ENCODE results near the gene SCNN1A.

The SCNN1A gene

DNA sequence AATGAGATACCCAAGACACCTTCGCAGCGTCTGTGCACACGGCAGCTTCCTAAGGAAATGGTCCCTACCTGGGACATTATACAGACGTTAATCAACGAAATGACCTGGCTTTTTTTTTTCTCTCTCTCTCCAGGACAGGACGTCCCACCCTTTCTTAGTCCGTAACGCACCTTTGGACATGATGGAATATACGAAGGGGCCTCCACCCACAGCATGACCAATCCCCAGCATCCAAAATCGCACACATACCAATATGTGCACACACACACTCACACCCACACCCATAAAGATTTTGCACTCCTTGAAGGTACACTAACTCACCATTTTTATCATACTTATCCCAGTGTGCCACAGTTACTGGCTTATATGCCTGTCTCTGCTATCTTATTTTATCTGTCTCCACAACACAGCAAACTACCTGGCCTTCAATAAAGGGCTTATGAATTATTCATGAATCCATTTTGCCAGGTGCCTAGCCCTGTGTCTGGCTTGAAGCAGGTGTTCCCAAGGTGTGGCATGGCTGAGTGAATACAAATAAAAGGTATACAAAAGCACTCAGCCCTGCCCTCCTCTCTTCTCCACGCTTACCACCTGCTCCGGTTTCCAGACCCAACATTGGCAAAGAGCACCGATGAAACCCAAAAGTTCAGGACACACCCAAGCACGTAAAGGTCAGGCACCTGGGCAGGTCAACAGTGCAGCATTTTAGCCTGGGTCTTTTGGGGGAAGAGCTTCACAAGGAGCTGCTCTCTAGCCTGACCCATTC is 2.2 kb downstream of the SCNN1A start:
- no peak overlapping the region for H2BK5ac ChIP-seq (ENCODE audit: low read length)
- peak overlapping the region; percentile 17 for H3K4me2 ChIP-seq (ENCODE audit: low read length)
- DNase-seq = no peak
- no peaks in the 10 kb centered on the region for H3K36me3 ChIP-seq (ENCODE audit: control insufficient read depth, insufficient read depth, low read length)
- peaks cover 38% of the 10 kb centered on the region for H3K4me1 ChIP-seq (ENCODE audit: control insufficient read depth, low read depth, low read length)
- no peak overlapping the region for H3K23ac ChIP-seq (ENCODE audit: low read length)
- no peaks in the 10 kb centered on the region for H3K27me3 ChIP-seq (ENCODE audit: insufficient read depth, low read length, poor library complexity)
- H3K79me2 ChIP-seq (ENCODE audit: control insufficient read depth, insufficient read depth, low read length) = peaks cover 30% of the 10 kb centered on the region
- no CpG with 5 or more reads among the region's 14 CpGs for WGBS (ENCODE audit: extremely low coverage, insufficient coverage, low lambda C conversion rate)
- H3K18ac ChIP-seq (ENCODE audit: low read length) = no peak overlapping the region
- peaks cover 7% of the 10 kb centered on the region for H3K79me1 ChIP-seq (ENCODE audit: low read length)
- H3K56ac ChIP-seq (ENCODE audit: low read length) = peak overlapping the region; percentile 86
- H3K4ac ChIP-seq (ENCODE audit: low read depth, low read length) = no peak overlapping the region
- peak overlapping the region; percentile 63 for H3K9ac ChIP-seq (ENCODE audit: low read length)
- no peak overlapping the region for H4K8ac ChIP-seq (ENCODE audit: low read depth, low read length)
- H4K5ac ChIP-seq (ENCODE audit: low read length) = no peak overlapping the region
- no peak overlapping the region for H3K4me3 ChIP-seq (ENCODE audit: low read length)
- peak overlapping the region; percentile 70 for H2AK5ac ChIP-seq (ENCODE audit: low read length)
- no peak overlapping the region for H2BK15ac ChIP-seq (replicated peaks; ENCODE audit: low read depth)
- H3K27ac ChIP-seq (ENCODE audit: low read depth, low read length) = no peak overlapping the region
- H2BK120ac ChIP-seq (ENCODE audit: low read depth, low read length) = no peak overlapping the region

DNA sequence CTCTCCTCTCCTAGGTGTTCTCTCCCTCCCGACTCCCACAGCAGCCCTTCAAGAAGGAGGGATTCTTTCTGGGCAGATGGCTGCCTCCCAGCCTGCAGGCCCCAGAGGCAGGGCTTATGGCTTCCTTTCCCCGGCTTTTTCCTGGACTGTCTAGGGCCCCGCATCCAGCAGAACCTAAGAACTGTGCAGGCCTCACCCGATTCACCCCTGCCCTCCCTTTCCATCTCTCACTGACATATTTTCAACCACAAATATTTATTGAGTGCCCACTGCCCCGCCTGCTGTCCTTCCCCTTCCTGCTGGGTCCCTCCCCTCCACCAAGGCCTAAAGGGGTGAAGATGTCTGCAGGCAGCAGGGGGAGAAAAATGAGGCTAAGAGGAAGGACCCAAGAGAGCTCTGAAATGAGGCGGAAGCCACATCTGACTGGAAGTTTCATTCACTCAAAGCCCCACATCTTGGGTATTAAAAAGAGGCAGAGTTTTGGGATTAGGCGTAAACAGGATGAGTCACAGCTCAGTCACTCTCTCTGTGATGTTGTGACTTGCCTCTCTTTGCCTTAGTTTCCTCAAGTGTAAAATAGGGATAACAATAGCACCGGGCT is 2.9 kb downstream of the SCNN1A start:
- DNase-seq = peak; percentile 50
- H3K4ac ChIP-seq (ENCODE audit: low read depth, low read length) = peak overlapping the region; percentile 21
- no peak overlapping the region for H2BK15ac ChIP-seq (replicated peaks; ENCODE audit: low read depth)
- H3K56ac ChIP-seq (ENCODE audit: low read length) = peak overlapping the region; percentile 81
- H2AK5ac ChIP-seq (ENCODE audit: low read length) = peak overlapping the region; percentile 81
- no peaks in the 10 kb centered on the region for H3K36me3 ChIP-seq (ENCODE audit: control insufficient read depth, insufficient read depth, low read length)
- peak overlapping the region; percentile 81 for H3K27ac ChIP-seq (ENCODE audit: low read depth, low read length)
- no peak overlapping the region for H4K8ac ChIP-seq (ENCODE audit: low read depth, low read length)
- H3K79me1 ChIP-seq (ENCODE audit: low read length) = peaks cover 7% of the 10 kb centered on the region
- H3K27me3 ChIP-seq (ENCODE audit: insufficient read depth, low read length, poor library complexity) = no peaks in the 10 kb centered on the region
- H3K23ac ChIP-seq (ENCODE audit: low read length) = no peak overlapping the region
- no peak overlapping the region for H3K4me3 ChIP-seq (ENCODE audit: low read length)
- peak overlapping the region; percentile 45 for H3K9ac ChIP-seq (ENCODE audit: low read length)
- peak overlapping the region; percentile 57 for H4K5ac ChIP-seq (ENCODE audit: low read length)
- peaks cover 33% of the 10 kb centered on the region for H3K79me2 ChIP-seq (ENCODE audit: control insufficient read depth, insufficient read depth, low read length)
- no peak overlapping the region for H3K4me2 ChIP-seq (ENCODE audit: low read length)
- H3K4me1 ChIP-seq (ENCODE audit: control insufficient read depth, low read depth, low read length) = peaks cover 35% of the 10 kb centered on the region
- peak overlapping the region; percentile 0 for H3K18ac ChIP-seq (ENCODE audit: low read length)
- H2BK120ac ChIP-seq (ENCODE audit: low read depth, low read length) = no peak overlapping the region
- no CpG with 5 or more reads among the region's 8 CpGs for WGBS (ENCODE audit: extremely low coverage, insufficient coverage, low lambda C conversion rate)
- peak overlapping the region; percentile 93 for H2BK5ac ChIP-seq (ENCODE audit: low read length)

DNA sequence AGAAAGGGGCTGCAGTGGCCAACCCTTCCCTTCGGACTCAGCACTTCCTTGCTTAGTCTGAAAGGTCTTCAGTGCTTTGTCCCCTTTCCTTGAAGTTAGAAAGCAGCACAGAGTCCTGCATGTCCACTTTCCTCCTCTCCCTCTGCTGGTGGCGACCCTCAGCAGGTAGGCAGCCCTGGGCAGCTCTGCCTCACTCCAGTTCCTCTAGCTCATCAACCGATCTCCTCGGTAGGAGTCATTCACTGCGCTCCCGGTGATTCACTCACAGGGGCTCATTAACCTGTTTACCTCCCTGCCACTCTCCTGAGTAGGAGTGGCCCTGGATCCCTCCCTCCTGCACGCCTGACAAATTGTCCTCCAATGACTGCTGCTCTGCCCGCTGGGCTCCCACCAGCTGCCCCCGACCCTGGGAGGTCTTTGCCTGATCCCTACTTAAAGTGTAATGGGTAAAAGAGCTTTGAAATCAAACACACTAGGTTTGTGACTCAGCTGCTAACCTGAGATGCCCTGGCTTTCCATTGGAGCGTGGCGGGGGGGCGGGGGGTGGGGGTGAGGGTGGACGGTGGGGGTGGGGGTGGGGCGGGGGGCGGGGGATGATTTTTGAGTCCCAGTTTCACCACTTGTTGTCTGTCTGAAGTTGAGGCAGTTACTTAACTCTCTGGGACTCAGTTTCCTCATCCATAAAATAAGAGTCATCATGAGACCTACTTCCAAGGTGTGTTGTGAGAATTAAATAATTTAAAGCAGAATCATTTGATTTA is 4.2 kb downstream of the SCNN1A start:
- H2AK5ac ChIP-seq (ENCODE audit: low read length) = no peak overlapping the region
- no peak overlapping the region for H3K4me3 ChIP-seq (ENCODE audit: low read length)
- no peaks in the 10 kb centered on the region for H3K27me3 ChIP-seq (ENCODE audit: insufficient read depth, low read length, poor library complexity)
- H4K8ac ChIP-seq (ENCODE audit: low read depth, low read length) = no peak overlapping the region
- WGBS (ENCODE audit: extremely low coverage, insufficient coverage, low lambda C conversion rate) = no CpG with 5 or more reads among the region's 15 CpGs
- peak overlapping the region; percentile 13 for H3K18ac ChIP-seq (ENCODE audit: low read length)
- H3K9ac ChIP-seq (ENCODE audit: low read length) = peak overlapping the region; percentile 42
- peak overlapping the region; percentile 56 for H3K4ac ChIP-seq (ENCODE audit: low read depth, low read length)
- H3K79me1 ChIP-seq (ENCODE audit: low read length) = peaks cover 7% of the 10 kb centered on the region
- peak; percentile 99 for DNase-seq
- peak overlapping the region; percentile 67 for H3K27ac ChIP-seq (ENCODE audit: low read depth, low read length)
- H2BK5ac ChIP-seq (ENCODE audit: low read length) = peak overlapping the region; percentile 21
- H2BK15ac ChIP-seq (replicated peaks; ENCODE audit: low read depth) = no peak overlapping the region
- peak overlapping the region; percentile 16 for H3K4me2 ChIP-seq (ENCODE audit: low read length)
- H3K56ac ChIP-seq (ENCODE audit: low read length) = peak overlapping the region; percentile 79
- peaks cover 24% of the 10 kb centered on the region for H3K4me1 ChIP-seq (ENCODE audit: control insufficient read depth, low read depth, low read length)
- H3K23ac ChIP-seq (ENCODE audit: low read length) = no peak overlapping the region
- H3K36me3 ChIP-seq (ENCODE audit: control insufficient read depth, insufficient read depth, low read length) = no peaks in the 10 kb centered on the region
- H4K5ac ChIP-seq (ENCODE audit: low read length) = no peak overlapping the region
- H2BK120ac ChIP-seq (ENCODE audit: low read depth, low read length) = peak overlapping the region; percentile 47
- H3K79me2 ChIP-seq (ENCODE audit: control insufficient read depth, insufficient read depth, low read length) = peaks cover 35% of the 10 kb centered on the region

DNA sequence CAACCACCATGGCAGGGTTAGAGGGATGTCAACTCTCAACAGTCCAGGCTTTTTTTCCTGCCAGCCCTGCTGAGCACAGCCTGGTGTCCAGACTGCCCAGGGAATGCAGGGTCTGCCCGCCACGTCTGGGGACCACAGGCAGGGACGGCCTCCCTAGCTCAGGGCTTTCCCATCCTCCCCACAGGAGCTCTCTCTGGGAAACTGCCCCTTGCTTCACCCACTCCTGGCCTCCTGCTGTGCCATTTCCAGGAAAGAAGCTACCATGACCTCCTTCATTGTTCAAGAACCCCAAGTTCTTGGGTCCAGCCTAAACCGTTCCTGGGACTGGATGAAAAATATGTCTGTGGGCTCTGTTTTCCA is 4.8 kb downstream of the SCNN1A start:
- peak overlapping the region; percentile 79 for H3K56ac ChIP-seq (ENCODE audit: low read length)
- H4K5ac ChIP-seq (ENCODE audit: low read length) = peak overlapping the region; percentile 21
- H3K27ac ChIP-seq (ENCODE audit: low read depth, low read length) = peak overlapping the region; percentile 67
- peak overlapping the region; percentile 42 for H3K9ac ChIP-seq (ENCODE audit: low read length)
- no peaks in the 10 kb centered on the region for H3K27me3 ChIP-seq (ENCODE audit: insufficient read depth, low read length, poor library complexity)
- no peak overlapping the region for H2BK5ac ChIP-seq (ENCODE audit: low read length)
- H2BK15ac ChIP-seq (replicated peaks; ENCODE audit: low read depth) = no peak overlapping the region
- peak overlapping the region; percentile 56 for H3K4ac ChIP-seq (ENCODE audit: low read depth, low read length)
- DNase-seq = no peak
- H3K36me3 ChIP-seq (ENCODE audit: control insufficient read depth, insufficient read depth, low read length) = no peaks in the 10 kb centered on the region
- H2AK5ac ChIP-seq (ENCODE audit: low read length) = peak overlapping the region; percentile 94
- H3K79me2 ChIP-seq (ENCODE audit: control insufficient read depth, insufficient read depth, low read length) = peaks cover 35% of the 10 kb centered on the region
- no CpG with 5 or more reads among the region's 4 CpGs for WGBS (ENCODE audit: extremely low coverage, insufficient coverage, low lambda C conversion rate)
- peak overlapping the region; percentile 47 for H2BK120ac ChIP-seq (ENCODE audit: low read depth, low read length)
- H3K4me3 ChIP-seq (ENCODE audit: low read length) = no peak overlapping the region
- no peak overlapping the region for H3K23ac ChIP-seq (ENCODE audit: low read length)
- H3K4me2 ChIP-seq (ENCODE audit: low read length) = no peak overlapping the region
- H3K4me1 ChIP-seq (ENCODE audit: control insufficient read depth, low read depth, low read length) = peaks cover 18% of the 10 kb centered on the region
- peak overlapping the region; percentile 13 for H3K18ac ChIP-seq (ENCODE audit: low read length)
- H3K79me1 ChIP-seq (ENCODE audit: low read length) = peaks cover 7% of the 10 kb centered on the region
- no peak overlapping the region for H4K8ac ChIP-seq (ENCODE audit: low read depth, low read length)

DNA sequence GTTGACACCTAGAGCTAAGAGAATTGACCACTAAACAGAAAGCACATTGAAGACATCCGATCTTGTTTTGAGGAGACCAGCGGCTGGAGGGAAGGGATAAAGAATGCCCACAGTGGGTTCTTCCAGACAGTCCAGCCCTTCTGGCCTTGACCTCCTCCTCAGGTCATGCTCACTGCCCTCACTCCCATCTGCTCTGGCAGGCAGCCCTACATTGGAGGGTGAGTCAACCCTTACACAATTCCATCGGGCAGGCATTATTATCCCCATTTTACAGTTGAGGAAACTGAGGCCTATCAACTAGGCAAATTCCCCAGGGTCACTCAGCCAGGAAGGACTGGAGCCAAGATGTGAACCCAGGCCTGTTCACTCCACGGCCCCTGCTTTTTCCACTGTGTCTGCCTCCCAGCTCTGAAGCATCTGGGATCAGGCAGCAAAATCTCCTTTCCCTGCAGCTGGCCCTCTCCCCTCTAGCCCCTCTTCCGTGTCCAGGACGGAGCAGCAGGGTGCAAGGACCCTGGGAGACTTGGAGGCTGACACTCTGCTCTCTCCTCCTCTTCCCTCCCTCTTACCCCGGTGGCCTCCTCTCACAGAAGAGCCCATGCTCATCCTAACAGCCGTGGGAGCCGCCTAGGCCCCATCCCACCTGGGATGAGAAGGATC is 5.3 kb downstream of the SCNN1A start:
- Histone ChIP-seq H2BK120ac (ENCODE audit: low read depth, low read length) (peak overlapping the region; percentile 47), H4K5ac (ENCODE audit: low read length) (peak overlapping the region; percentile 21), H3K23ac (ENCODE audit: low read length) (peak overlapping the region; percentile 90), H3K4me3 (ENCODE audit: low read length) (no peak overlapping the region), H3K79me1 (ENCODE audit: low read length) (peaks cover 7% of the 10 kb centered on the region), H3K4me2 (ENCODE audit: low read length) (no peak overlapping the region), H3K4ac (ENCODE audit: low read depth, low read length) (peak overlapping the region; percentile 17), H4K8ac (ENCODE audit: low read depth, low read length) (no peak overlapping the region), H2AK5ac (ENCODE audit: low read length) (peak overlapping the region; percentile 94), H3K79me2 (ENCODE audit: control insufficient read depth, insufficient read depth, low read length) (peaks cover 35% of the 10 kb centered on the region), H3K18ac (ENCODE audit: low read length) (peak overlapping the region; percentile 13), H3K27me3 (ENCODE audit: insufficient read depth, low read length, poor library complexity) (no peaks in the 10 kb centered on the region), H2BK15ac (replicated peaks; ENCODE audit: low read depth) (no peak overlapping the region), H2BK5ac (ENCODE audit: low read length) (peak overlapping the region; percentile 13), H3K27ac (ENCODE audit: low read depth, low read length) (peak overlapping the region; percentile 67), H3K9ac (ENCODE audit: low read length) (peak overlapping the region; percentile 42), H3K36me3 (ENCODE audit: control insufficient read depth, insufficient read depth, low read length) (no peaks in the 10 kb centered on the region), H3K4me1 (ENCODE audit: control insufficient read depth, low read depth, low read length) (peaks cover 18% of the 10 kb centered on the region), H3K56ac (ENCODE audit: low read length) (peak overlapping the region; percentile 79)
- no peak for DNase-seq
- no CpG with 5 or more reads among the region's 9 CpGs for WGBS (ENCODE audit: extremely low coverage, insufficient coverage, low lambda C conversion rate)
